ENCODE data around the gene ABCC4.

The ABCC4 gene

GRCh38 chr13:95236774-95237173 lies 64.5 kb downstream of the ABCC4 start:
- no peak overlapping the region for H3K27ac Mint-ChIP-seq
- no peak overlapping the region for H3K4me3 Mint-ChIP-seq
- H3K9me3 Mint-ChIP-seq = no peaks in the 10 kb centered on the region
- H3K27me3 Mint-ChIP-seq = no peaks in the 10 kb centered on the region
- peaks cover 27% of the 10 kb centered on the region for H3K36me3 Mint-ChIP-seq (ENCODE audit: low read depth)
- H3K4me1 Mint-ChIP-seq (ENCODE audit: low read depth) = peaks cover 10% of the 10 kb centered on the region

GRCh38 chr13:95235974-95236373 lies 65.3 kb downstream of the ABCC4 start:
- H3K9me3 Mint-ChIP-seq = no peaks in the 10 kb centered on the region
- H3K27ac Mint-ChIP-seq = peak overlapping the region; percentile 22
- H3K4me3 Mint-ChIP-seq = no peak overlapping the region
- peaks cover 10% of the 10 kb centered on the region for H3K4me1 Mint-ChIP-seq (ENCODE audit: low read depth)
- no peaks in the 10 kb centered on the region for H3K27me3 Mint-ChIP-seq
- H3K36me3 Mint-ChIP-seq (ENCODE audit: low read depth) = peaks cover 21% of the 10 kb centered on the region

- Mint-ChIP-seq H3K4me3 (no peak overlapping the region), H3K27me3 (no peaks in the 10 kb centered on the region), H3K9me3 (no peaks in the 10 kb centered on the region), H3K27ac (no peak overlapping the region), H3K36me3 (ENCODE audit: low read depth) (peaks cover 21% of the 10 kb centered on the region), H3K4me1 (ENCODE audit: low read depth) (peaks cover 10% of the 10 kb centered on the region)
Measured at GRCh38 chr13:95235199-95235756, 66.0 kb downstream of the ABCC4 start.

GRCh38 chr13:95234242-95234641 lies 67.0 kb downstream of the ABCC4 start:
- no peak overlapping the region for H3K27ac Mint-ChIP-seq
- H3K4me3 Mint-ChIP-seq = no peak overlapping the region
- H3K27me3 Mint-ChIP-seq = no peaks in the 10 kb centered on the region
- no peaks in the 10 kb centered on the region for H3K9me3 Mint-ChIP-seq
- peaks cover 10% of the 10 kb centered on the region for H3K4me1 Mint-ChIP-seq (ENCODE audit: low read depth)
- peaks cover 21% of the 10 kb centered on the region for H3K36me3 Mint-ChIP-seq (ENCODE audit: low read depth)

GRCh38 chr13:95233026-95233635 lies 68.1 kb downstream of the ABCC4 start:
- H3K27me3 Mint-ChIP-seq = no peaks in the 10 kb centered on the region
- no peak overlapping the region for H3K4me3 Mint-ChIP-seq
- H3K36me3 Mint-ChIP-seq (ENCODE audit: low read depth) = peaks cover 21% of the 10 kb centered on the region
- H3K9me3 Mint-ChIP-seq = no peaks in the 10 kb centered on the region
- peaks cover 10% of the 10 kb centered on the region for H3K4me1 Mint-ChIP-seq (ENCODE audit: low read depth)
- H3K27ac Mint-ChIP-seq = no peak overlapping the region

GRCh38 chr13:95231393-95231792 lies 69.9 kb downstream of the ABCC4 start:
- Mint-ChIP-seq H3K27me3 (no peaks in the 10 kb centered on the region), H3K4me3 (no peak overlapping the region), H3K9me3 (no peaks in the 10 kb centered on the region), H3K36me3 (ENCODE audit: low read depth) (peaks cover 15% of the 10 kb centered on the region), H3K4me1 (ENCODE audit: low read depth) (peaks cover 16% of the 10 kb centered on the region), H3K27ac (no peak overlapping the region)

- Mint-ChIP-seq H3K4me1 (ENCODE audit: low read depth) (peaks cover 8% of the 10 kb centered on the region), H3K4me3 (no peak overlapping the region), H3K9me3 (no peaks in the 10 kb centered on the region), H3K27ac (no peak overlapping the region), H3K27me3 (no peaks in the 10 kb centered on the region), H3K36me3 (ENCODE audit: low read depth) (peaks cover 7% of the 10 kb centered on the region)
Measured at GRCh38 chr13:95229855-95230254, 71.4 kb downstream of the ABCC4 start.

- no peak overlapping the region for H3K4me3 Mint-ChIP-seq
- H3K4me1 Mint-ChIP-seq (ENCODE audit: low read depth) = peaks cover 8% of the 10 kb centered on the region
- H3K27ac Mint-ChIP-seq = no peak overlapping the region
- peaks cover 9% of the 10 kb centered on the region for H3K36me3 Mint-ChIP-seq (ENCODE audit: low read depth)
- H3K9me3 Mint-ChIP-seq = no peaks in the 10 kb centered on the region
- H3K27me3 Mint-ChIP-seq = no peaks in the 10 kb centered on the region
Measured at GRCh38 chr13:95228130-95228529, 73.1 kb downstream of the ABCC4 start.

- Mint-ChIP-seq H3K36me3 (ENCODE audit: low read depth) (peaks cover 10% of the 10 kb centered on the region), H3K27ac (peak overlapping the region; percentile 73), H3K4me1 (ENCODE audit: low read depth) (peaks cover 8% of the 10 kb centered on the region), H3K27me3 (no peaks in the 10 kb centered on the region), H3K4me3 (no peak overlapping the region), H3K9me3 (no peaks in the 10 kb centered on the region)
Measured at GRCh38 chr13:95226932-95227695, 74.1 kb downstream of the ABCC4 start.

GRCh38 chr13:95226476-95226875 lies 74.8 kb downstream of the ABCC4 start:
- Mint-ChIP-seq H3K27ac (no peak overlapping the region), H3K36me3 (ENCODE audit: low read depth) (peaks cover 10% of the 10 kb centered on the region), H3K27me3 (no peaks in the 10 kb centered on the region), H3K4me1 (ENCODE audit: low read depth) (peaks cover 8% of the 10 kb centered on the region), H3K9me3 (no peaks in the 10 kb centered on the region), H3K4me3 (no peak overlapping the region)

GRCh38 chr13:95226050-95226449 lies 75.2 kb downstream of the ABCC4 start:
- Mint-ChIP-seq H3K4me1 (ENCODE audit: low read depth) (peaks cover 8% of the 10 kb centered on the region), H3K9me3 (no peaks in the 10 kb centered on the region), H3K36me3 (ENCODE audit: low read depth) (peaks cover 10% of the 10 kb centered on the region), H3K27me3 (no peaks in the 10 kb centered on the region), H3K4me3 (no peak overlapping the region), H3K27ac (no peak overlapping the region)

GRCh38 chr13:95224064-95224463 lies 77.2 kb downstream of the ABCC4 start:
- no peak overlapping the region for H3K4me3 Mint-ChIP-seq
- no peaks in the 10 kb centered on the region for H3K9me3 Mint-ChIP-seq
- H3K27ac Mint-ChIP-seq = no peak overlapping the region
- peaks cover 20% of the 10 kb centered on the region for H3K36me3 Mint-ChIP-seq (ENCODE audit: low read depth)
- H3K27me3 Mint-ChIP-seq = no peaks in the 10 kb centered on the region
- peaks cover 8% of the 10 kb centered on the region for H3K4me1 Mint-ChIP-seq (ENCODE audit: low read depth)

- Mint-ChIP-seq H3K4me3 (no peak overlapping the region), H3K9me3 (no peaks in the 10 kb centered on the region), H3K27me3 (no peaks in the 10 kb centered on the region), H3K36me3 (ENCODE audit: low read depth) (peaks cover 29% of the 10 kb centered on the region), H3K27ac (no peak overlapping the region), H3K4me1 (ENCODE audit: low read depth) (peaks cover 8% of the 10 kb centered on the region)
Measured at GRCh38 chr13:95222733-95223018, 78.6 kb downstream of the ABCC4 start.

GRCh38 chr13:95221971-95222732 lies 79.1 kb downstream of the ABCC4 start:
- no peaks in the 10 kb centered on the region for H3K27me3 Mint-ChIP-seq
- no peaks in the 10 kb centered on the region for H3K9me3 Mint-ChIP-seq
- H3K4me1 Mint-ChIP-seq (ENCODE audit: low read depth) = peaks cover 3% of the 10 kb centered on the region
- no peak overlapping the region for H3K4me3 Mint-ChIP-seq
- no peak overlapping the region for H3K27ac Mint-ChIP-seq
- H3K36me3 Mint-ChIP-seq (ENCODE audit: low read depth) = peaks cover 29% of the 10 kb centered on the region

- H3K36me3 Mint-ChIP-seq (ENCODE audit: low read depth) = peaks cover 29% of the 10 kb centered on the region
Measured at GRCh38 chr13:95220611-95221010, 80.6 kb downstream of the ABCC4 start.

More at GRCh38 chr13:95220611-95221010, 80.6 kb downstream of the ABCC4 start:
- Mint-ChIP-seq H3K9me3 (no peaks in the 10 kb centered on the region), H3K27me3 (no peaks in the 10 kb centered on the region), H3K4me1 (ENCODE audit: low read depth) (no peaks in the 10 kb centered on the region), H3K27ac (no peak overlapping the region), H3K4me3 (no peak overlapping the region)
